Left cardiac atrium (tissue), 4 donors: Measurements from ENCODE around the gene FMN2. TPM values are rescaled to one million over a fixed set of nuclear protein-coding genes. Genes with fewer than 3 reads are reported as not detected.

Experiments
- ATAC-seq, 2 donors: fragments of 200-7000 bp; cut with Tn5 transposase; one replicate each; pipeline ENCODE4 v1.9.1; 2020; ENCODE audit warnings: mild to moderate bottlenecking in 2 of 2, moderate library complexity in 2 of 2
- DNase-seq: peaks from one replicate; pipeline ENCODE4 v3.0.0-alpha.2; 2020
- intact Hi-C, 2 donors: fragments of 100-400 bp; cut with DNase I; formaldehyde crosslinking; loops; one replicate each; pipeline versions ENCODE4 v1.14.1 to v1.15.1; 2022 to 2023
- total RNA-seq, 2 donors: library from RNA; stranded (reverse); fragmentation: NEBNext Ultra II Directional; extraction: Animal tissue kit (Norgen Biotek cat#: 25700); gene quantifications; one replicate each; pipeline ENCODE4 v1.2.1, GENCODE V29; 2021
- donor health status: DM: no; HTN: yes; CAD: no.
- donor health status: DM: no; HTN: yes; CAD: no; lungs with severe emphysema.
- donor health status: DM: yes; HTN: yes; CAD: no.
- donor health status: Dilated cardiomyopathy.

FMN2 gene
- total RNA-seq, 2 donors from 2014 or later: 0.15 to 0.16 TPM

- DNase-seq (no peak), ATAC-seq (no peak)
- intact Hi-C loops: no loop called here
Observed at GRCh38 chr1:240332672-240333071, 241.0 kb downstream of the FMN2 start.

DNA sequence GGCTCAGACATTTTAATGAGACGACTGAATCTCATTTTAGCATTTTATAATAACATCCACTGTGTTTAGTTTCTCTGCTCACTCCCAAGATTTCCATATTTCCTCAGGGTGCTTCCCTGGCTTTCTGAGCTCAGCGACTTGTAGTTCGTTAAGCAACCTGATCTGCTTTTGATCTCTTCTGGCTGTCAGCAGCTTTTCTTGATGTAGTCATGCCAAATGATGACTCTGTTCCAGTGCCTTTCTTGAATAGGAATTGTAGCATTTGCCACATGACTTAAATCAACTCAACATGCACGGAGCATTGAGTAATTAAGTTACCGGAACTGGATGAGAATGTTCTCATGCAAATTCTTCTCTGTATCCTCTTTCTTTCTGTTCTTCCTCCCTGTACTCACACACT, 246.1 kb downstream of the FMN2 start:
- intact Hi-C loops: no loop called here
- ATAC-seq (peak in 1 of 2 donors; percentile 69), DNase-seq (no peak)

GRCh38 chr1:240338837-240339236, 247.2 kb downstream of the FMN2 start:
- no peak for DNase-seq

GRCh38 chr1:240341365-240342250, 249.9 kb downstream of the FMN2 start:
- ATAC-seq (no peak), DNase-seq (no peak)
- intact Hi-C loops: no loop called here

More at GRCh38 chr1:240338837-240339236, 247.2 kb downstream of the FMN2 start:
- ATAC-seq: no peak
- intact Hi-C loops: no loop called here

DNA sequence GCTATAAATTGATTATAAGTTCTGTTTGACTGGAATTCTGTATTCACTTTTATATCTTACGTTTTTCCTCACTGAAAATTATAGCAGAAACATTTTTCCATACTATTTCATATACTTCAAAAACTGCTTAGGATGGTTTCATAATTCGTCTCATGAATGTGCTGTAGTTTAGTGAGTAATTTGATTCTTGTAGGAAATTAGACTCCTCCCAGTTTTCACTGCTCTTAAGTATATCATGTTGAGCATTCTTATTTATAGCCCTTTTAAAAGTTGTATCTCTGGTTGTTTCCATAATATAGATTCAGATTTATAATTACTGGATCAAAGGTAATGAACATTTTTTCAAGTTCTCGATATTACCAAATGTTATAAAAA, 250.6 kb downstream of the FMN2 start:
- DNase-seq (no peak), ATAC-seq (no peak)
- intact Hi-C loops: no loop called here

- intact Hi-C loops: no loop called here
- no peak for ATAC-seq
- no peak for DNase-seq
Observed at GRCh38 chr1:240343045-240343444, 251.4 kb downstream of the FMN2 start.

DNA sequence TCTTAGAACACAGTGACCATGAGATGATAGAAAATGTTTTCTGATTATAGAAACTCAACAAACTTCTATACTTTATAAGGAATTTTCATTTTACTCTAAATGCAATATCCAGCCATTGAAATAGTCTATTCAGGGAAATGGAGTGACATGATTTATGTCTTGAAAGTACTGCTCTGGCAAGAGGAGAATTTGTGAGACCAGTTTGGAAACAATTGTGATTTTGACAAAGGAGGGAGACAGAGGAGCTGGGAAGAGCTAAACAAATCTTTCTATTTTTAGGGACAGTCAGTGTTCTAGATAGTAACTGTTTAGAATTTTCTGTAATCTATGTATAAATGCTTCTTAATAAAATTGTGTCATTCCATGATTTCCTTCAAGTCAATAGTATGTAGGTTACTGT, 252.3 kb downstream of the FMN2 start:
- ATAC-seq (no peak), DNase-seq (no peak)
- intact Hi-C loops: no loop called here

GRCh38 chr1:240344918-240345317, 253.2 kb downstream of the FMN2 start:
- ATAC-seq: no peak

GRCh38 chr1:240349695-240350094, 258.0 kb downstream of the FMN2 start:
- intact Hi-C loops: no loop called here

More at GRCh38 chr1:240344918-240345317, 253.2 kb downstream of the FMN2 start:
- intact Hi-C loops: no loop called here
- no peak for DNase-seq

GRCh38 chr1:240350910-240351331, 259.2 kb downstream of the FMN2 start:
- ATAC-seq: no peak
- intact Hi-C loops: no loop called here
- no peak for DNase-seq

More at GRCh38 chr1:240349695-240350094, 258.0 kb downstream of the FMN2 start:
- DNase-seq: no peak
- ATAC-seq: no peak

DNA sequence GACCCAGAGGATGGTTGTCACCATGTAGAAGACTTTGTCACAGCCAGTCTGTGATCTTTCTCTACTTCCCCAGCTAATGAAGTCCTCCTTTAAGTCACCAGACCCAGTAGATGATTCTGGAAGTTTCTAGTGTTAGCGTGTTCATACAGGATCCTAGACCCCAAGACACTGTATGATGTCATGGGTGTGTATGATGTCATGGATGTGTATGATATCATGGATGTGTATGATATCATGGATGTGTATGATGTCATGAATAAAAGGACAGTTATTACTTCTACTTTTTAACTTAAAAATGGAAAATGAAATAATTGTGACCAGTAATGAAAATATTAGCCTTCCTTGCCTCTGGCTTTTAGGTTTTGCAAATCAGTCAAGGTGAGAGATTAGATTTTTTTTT, 260.0 kb downstream of the FMN2 start:
- DNase-seq (no peak), ATAC-seq (no peak)
- intact Hi-C loops: no loop called here

GRCh38 chr1:240352769-240353168, 261.1 kb downstream of the FMN2 start:
- DNase-seq (no peak), ATAC-seq (no peak)
- intact Hi-C loops: no loop called here

DNA sequence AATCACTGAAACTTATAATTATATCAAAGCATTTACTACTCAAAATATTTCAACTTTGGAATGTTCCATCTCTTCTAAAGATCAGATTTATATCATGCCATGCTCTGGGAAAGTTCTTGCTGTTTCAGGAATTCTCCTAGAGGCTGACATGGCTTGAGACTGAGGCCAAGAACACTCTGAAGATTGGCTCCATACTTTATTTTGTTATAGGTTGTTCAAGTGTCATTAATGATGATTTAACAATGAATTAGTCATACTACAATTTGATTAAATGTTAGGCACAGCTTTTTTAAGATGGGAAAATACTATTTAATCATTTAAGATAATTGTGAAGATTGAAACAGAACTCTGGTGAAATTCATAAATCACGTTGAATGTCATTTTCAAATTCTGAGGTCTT, 264.9 kb downstream of the FMN2 start:
- intact Hi-C loops: no loop called here
- ATAC-seq: no peak
- no peak for DNase-seq

GRCh38 chr1:240362046-240362445, 270.4 kb downstream of the FMN2 start:
- no peak for DNase-seq
- intact Hi-C loops: no loop called here
- no peak for ATAC-seq

- intact Hi-C loops: no loop called here
- ATAC-seq: no peak
- DNase-seq: no peak
Observed at GRCh38 chr1:240362826-240363225, 271.1 kb downstream of the FMN2 start.

DNA sequence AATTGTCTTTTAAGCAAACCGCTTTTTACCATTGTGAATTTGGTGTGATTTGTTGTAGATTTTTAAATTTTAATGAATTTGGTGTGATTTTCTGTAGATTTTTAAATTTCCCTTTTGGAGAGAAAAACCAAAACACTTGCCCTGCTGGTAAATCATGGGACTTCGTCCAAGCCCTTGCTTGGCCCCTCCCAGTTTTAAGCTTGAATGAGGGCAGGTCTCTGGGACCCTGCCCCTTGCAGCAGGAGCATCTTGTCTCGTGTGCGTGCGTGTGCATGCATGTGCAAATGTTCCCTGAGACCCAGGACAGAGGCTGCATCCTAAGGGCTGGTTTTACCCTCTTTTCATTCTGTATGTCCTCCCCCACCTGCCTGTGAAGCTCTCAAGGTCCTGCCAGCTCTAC, 271.6 kb downstream of the FMN2 start:
- intact Hi-C loops: no loop called here
- no peak for ATAC-seq
- DNase-seq: no peak

- no peak for ATAC-seq
- DNase-seq: no peak
- intact Hi-C loops: no loop called here
Observed at GRCh38 chr1:240363914-240364313, 272.2 kb downstream of the FMN2 start.

DNA sequence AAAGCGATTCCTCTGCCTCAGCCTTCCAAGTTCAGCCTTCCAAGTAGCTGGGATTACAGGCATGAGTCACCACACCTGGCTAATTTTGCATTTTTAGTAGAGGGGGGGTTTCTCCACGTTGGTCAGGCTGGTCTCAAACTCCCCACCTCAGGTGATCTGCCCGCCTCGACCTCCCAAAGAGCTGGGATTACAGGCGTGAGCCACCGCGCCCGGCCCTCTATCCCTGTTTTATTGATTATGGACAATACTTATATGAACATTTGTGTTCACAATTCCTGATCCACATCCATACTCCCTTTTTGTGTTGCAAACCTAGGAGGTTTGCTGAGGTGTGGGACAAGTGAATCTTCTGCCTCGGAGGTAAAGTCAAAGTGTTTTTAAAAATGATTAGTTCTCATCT, 275.0 kb downstream of the FMN2 start:
- DNase-seq: no peak
- ATAC-seq: no peak
- intact Hi-C loops: no loop called here

DNA sequence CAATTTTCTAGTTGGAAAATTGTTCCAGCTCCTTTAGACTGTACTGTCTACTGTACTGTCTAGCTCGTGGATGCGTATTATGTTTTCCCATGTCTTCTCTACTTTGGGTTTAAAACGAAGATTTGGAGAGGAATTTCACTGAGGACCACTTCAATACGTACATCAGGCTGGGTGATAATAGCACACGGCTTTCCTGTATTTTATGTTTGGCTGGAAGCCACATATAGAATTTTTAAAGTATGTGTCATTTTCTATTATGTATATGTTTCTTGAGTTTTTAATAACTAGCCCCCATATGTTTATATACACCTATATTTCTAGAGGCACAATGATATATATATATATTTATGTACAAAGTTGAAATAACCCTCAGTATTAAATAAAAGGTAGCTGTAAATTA, 293.9 kb downstream of the FMN2 start:
- ATAC-seq: no peak
- no peak for DNase-seq
- intact Hi-C loops: no loop called here

GRCh38 chr1:240385985-240386978, 294.6 kb downstream of the FMN2 start:
- intact Hi-C loops: no loop called here
- peak in 1 of 2 donors; percentile 76 for ATAC-seq
- no peak for DNase-seq
